ENCODE results near the gene GPR55.

GPR55 gene

DNA sequence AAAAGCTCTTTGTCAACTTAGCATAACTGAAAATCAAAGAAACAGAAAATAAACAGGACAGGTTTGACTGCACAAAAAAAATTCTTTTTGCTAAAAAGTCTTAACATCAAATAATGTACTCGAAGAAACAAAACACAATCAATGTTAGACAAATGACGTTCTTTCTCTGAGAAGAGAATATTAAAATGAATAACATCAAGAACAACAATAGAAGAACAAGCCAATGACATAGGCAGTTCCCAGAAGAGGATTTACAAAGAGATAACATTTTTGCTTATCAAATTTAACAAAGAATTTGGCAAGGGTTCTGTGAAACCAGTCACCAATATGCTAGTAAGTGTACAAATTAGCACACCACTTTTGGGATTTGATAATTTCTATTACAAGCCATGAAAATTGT is 5.8 kb downstream of the GPR55 start:
- DNase-seq: no peak

DNA sequence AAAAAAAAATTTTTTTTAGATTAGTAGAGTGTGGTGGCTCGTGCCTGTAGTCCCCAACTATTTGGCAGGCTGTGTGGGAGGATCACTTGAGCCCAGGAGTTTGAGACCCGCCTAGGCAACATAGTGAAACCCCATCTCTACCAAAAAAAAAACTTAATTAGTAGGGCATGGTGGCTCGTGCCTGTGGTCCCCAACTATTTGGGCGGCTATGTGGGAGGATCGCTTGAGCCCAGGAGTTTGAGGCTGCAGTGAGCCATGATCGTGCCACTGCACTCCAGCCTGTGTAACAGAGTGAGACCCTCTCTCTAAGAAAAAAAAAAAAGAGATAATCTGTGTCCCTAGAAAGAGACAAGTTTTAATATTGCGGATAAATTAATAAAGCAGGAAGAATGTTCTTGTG is 8.8 kb downstream of the GPR55 start:
- no peak for DNase-seq

DNA sequence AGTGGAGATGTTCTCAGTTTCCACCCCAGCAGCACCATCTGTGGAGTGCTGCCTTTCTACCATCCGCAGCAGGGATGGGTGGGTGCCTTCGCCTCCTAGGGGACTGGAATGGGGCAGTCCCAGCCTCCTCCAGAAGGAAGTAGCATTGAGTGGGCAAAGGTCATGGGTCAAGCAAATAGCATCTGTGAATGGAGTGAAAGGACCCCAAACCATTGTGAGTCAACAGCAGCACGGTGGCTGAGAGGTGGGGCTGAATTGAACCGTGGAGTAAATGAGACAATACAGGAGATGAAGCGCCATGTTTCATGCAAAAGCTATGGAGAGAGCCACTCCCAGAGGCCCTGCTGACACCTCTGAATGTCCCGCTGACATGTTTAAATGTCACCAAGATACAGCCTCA is 9.7 kb downstream of the GPR55 start:
- DNase-seq: no peak

DNA sequence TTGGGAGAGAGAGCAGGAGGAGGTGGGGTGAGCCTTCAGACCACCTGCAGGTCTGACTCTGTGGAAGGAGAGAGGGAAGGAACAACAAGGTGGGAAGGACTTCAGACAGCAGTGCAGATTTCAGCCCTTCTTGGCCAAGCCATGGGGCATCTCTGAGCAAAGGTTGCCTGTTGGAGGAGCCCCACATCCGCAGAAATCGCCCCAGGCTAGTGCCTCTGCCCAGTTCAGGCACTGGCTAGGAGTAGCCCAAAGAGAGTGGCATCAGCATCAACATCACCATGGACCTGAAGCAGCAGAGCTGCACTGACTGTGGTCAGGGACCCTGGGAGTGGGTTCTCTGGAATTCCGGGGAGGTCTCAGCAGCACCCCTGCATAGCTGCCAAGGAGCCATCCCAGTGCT is 10.2 kb downstream of the GPR55 start:
- DNase-seq: no peak

DNA sequence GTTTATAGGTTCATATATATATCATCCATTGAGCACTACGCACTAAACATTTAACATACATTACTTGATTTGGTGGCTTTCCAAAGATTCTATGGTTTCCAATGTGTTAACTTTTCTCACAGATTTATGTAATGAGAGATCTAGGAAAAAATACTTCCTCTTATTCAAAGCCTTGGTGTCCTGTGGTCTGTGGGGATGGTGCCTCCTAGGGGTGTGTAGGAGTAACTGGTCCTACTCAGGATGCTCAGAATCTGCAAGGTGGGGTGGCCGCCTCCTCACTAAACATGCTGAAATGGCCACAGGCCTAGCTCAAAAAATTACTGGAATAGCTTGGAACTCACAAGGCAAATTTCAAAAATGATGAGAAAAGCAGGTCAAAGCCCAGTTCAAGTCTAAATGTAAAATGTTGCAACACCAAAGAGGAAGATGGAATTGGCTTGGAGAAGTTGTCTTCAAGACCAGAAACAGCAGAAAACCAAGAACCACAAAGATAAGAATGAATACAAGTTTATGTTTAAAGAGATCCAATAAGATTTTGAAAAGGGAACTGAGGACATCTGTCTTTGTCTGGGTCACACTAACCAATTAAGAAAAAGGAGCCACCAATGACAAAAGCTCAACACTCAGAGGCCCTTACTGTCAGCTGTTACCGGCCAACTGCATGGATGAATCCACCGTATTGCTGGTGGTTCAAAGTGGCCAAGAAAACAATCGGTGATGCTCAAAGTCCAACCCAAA is 11.5 kb downstream of the GPR55 start:
- DNase-seq: peak in 10 of 51 donors; percentile 8 to 34 (median 20)

DNA sequence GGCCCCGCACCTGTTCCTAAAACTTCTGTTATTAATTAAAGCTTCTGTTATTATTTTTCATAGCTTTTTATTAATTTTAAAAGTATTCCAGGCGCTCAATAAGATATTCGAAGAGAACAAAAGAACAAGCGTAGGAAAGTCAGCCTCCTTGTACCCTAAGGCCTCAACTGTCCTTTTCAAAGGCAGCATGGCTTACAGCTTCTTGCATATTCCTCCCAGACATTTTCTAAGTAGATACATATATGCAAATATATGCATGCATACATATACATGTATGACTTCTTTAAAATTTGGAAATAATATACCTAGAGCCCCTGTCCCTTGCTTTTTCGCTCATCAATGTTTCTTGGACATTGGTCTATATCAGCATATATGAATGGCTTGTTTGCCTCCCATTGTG is 12.3 kb downstream of the GPR55 start:
- DNase-seq: no peak

DNA sequence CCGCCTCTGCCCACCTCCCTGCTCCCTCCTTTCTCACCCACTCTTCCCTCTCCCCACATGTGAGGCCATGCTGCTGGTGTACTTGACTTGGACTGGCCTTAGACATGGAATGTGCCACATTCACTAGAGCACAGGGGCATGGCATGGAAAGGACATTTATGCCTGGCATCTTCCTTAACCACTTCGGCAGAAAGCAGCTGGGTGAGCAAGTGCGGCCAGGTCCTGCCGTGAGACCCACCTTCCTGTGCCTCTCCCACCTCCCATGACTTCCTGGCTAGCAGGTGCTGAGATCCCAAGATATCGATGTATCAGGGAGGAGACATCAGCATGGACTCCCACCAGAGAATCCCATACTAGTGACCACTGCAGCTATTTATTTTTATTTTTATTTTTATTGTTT is 13.0 kb downstream of the GPR55 start:
- no peak for DNase-seq

DNA sequence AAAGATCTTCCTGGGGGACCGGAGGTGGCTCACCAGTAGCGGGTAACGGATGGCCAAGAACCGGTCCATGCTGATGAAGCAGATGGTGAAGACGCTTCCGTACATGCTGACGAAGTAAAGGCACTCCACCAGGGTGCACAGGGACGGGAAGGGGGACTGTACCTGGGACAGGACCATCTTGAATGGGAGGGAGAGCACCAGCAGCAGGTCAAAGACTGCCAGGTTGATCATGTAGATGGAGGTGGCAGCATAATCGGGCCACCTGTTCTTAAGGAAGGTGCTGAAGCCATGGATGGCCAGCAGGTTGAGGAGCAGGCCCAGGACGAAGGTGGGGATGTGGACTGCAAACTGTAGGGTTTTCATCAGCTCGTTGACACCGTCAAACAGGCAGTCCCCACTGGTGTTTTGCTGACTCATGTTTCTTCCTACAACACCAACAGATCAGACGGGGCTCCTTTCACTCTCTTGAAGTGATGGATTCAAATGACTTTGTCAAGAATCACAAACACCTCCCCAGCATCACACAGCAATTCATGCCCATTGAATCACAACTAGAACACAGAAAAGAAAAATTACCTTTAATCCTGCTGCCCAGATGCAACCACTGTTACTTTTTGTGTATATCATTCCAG is 14.4 kb downstream of the GPR55 start:
- DNase-seq: no peak

DNA sequence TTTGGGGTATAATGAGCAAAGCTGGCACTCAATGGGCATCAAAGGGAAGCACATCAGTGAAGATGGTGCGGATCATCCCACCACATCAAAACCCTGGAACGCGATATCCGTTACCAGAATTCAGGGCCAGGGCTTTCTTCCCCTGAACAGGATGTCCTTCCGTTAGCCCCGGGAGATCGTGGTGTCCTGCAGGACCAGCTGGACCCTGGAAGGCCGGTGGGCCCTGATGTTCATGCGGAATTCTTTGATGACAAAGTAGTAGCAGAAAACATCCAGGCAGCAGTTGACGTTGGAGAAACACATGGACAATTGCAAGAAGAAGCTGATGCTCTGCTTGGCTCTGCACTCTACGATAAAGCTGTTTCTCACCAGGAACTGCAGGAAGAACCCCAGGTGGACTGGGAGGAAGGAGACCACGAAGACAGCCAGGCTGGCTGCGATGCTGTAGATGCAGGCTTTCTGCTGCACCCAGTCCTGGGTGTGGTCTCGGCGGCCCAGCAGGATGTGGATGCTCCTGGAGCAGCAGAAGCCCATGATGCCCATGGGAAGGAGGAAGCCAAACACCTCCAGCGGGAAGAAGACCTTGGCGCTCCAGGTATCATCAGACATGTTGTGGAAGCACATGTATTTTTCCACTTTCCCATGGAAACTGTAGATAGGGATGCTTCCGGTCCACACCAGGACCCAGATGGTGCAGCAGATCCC is 15.0 kb downstream of the GPR55 start:
- no peak for DNase-seq

DNA sequence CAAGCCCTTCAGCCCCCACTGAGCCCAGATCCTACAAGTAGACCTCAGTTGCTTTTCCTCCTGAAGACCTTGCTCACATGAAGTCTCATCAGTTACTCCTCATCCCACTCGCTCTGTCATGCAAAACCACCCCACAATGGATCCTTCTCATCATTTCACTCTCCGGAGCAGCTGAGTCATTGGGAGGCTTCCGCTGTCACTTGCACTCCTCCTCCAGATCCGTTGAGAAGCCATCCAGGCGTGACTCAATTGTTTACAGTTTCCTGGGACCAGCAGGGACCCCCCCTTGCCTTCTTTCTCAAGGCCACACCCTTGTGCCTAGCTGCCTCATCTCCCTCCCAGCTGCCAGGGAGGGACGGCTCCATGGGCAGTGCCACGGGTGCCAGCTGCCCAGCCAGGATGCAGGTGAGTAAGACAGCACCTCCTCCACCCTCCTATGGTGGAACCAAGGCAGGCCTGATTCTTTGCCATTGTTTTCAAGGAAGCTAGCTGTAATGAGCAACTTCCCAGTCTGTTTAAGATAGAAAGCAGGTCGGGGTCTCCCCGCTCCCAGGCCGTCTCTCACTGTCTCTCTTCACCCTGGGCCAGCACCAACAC is 16.3 kb downstream of the GPR55 start:
- peak in 3 of 51 donors; percentile 17 to 63 (median 61) for DNase-seq

DNA sequence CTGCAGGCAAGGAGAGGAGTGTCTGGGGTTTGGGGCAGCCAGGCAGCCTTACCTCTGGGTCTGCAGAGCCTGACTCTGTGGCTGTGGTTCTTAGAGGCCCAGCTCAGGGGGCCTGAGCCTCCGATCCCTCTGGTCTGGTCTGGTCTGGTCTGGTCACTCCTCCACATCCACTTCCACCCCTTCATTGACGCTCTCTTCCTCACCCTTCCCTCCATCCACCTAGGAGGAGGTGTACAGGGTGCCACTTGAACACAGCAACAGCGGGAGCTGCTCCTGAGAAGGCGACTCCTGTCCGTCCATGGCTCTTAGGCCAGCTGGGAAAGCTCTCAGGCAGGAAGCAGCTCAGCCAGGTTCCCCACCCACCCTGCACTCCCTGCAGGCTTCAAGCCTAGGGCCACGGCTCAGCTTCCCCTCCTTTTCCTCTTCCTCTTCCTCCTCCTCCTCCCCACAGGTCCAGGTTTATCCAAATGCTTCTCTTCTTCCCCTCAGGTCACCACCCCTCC is 16.9 kb downstream of the GPR55 start:
- DNase-seq: no peak

DNA sequence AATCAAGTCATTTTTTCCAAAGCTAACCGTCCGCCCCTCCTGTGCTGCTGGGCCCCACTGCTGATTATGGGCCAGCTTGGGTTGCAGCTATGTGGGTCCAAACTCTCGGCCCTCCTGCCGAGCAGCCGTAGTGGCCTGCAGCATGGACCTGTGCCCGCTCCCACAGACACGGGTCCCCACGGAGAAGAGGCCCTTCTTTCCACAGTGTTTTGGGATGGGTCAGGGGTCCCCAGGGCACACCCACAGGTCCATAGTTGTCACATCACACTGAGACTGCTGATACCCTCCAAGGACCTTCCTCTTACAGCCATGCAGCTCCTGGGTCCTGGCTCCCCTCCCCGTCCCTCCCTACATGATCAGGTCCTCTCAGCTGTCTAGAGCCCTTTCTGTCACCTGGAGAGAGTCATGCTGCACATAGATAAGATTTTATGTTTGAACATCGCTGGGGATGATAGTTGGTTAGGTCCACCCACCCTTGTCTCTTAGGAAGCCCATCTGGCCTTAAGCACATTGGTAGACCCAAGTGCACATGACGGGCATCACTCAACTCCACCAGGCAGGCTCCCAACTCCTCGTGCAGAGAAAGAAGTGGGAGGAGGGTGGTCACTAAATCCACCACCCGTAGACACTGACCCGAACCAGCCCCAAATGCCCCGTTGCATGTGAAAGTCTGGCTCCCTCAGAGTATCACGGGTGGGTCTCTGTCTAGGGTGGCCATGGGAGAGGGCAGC is 17.5 kb downstream of the GPR55 start:
- no peak for DNase-seq

DNA sequence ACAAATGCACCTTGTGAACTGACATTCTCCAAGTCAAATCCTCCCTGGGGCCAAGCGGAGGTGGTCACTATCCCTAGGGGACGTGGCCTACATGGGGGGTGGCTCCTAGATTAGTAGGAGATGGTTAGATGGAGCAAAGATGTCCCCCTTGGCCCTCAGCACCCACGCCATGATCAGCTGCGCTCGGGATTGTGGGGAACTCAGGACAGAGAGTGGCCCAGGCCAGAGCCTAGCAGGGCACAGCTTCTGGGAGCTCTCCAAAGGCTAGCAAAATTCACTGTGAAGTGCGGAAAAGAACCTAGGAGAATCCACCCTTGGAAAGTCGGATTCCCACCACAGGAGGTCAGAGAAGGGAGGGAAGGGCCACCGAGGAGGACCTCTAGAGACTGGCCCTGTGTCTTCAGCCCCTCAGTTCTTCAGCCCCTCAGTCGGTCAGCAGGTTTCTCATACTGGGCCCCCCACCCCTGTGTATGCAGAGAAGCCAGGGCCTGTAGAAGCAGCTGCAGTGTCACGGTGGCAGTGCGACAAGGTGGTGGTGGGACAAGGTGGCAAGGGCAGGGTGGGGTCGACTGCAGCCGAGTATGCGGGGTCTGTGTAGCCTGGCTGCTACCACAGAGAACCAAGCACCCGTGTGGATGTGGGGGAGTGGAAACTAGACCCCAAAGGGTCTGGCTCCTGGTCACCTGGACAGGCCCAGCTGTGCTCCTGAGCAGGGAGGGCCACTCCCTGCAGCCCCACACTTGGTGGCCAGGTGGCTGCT is 18.4 kb downstream of the GPR55 start:
- DNase-seq: no peak

DNA sequence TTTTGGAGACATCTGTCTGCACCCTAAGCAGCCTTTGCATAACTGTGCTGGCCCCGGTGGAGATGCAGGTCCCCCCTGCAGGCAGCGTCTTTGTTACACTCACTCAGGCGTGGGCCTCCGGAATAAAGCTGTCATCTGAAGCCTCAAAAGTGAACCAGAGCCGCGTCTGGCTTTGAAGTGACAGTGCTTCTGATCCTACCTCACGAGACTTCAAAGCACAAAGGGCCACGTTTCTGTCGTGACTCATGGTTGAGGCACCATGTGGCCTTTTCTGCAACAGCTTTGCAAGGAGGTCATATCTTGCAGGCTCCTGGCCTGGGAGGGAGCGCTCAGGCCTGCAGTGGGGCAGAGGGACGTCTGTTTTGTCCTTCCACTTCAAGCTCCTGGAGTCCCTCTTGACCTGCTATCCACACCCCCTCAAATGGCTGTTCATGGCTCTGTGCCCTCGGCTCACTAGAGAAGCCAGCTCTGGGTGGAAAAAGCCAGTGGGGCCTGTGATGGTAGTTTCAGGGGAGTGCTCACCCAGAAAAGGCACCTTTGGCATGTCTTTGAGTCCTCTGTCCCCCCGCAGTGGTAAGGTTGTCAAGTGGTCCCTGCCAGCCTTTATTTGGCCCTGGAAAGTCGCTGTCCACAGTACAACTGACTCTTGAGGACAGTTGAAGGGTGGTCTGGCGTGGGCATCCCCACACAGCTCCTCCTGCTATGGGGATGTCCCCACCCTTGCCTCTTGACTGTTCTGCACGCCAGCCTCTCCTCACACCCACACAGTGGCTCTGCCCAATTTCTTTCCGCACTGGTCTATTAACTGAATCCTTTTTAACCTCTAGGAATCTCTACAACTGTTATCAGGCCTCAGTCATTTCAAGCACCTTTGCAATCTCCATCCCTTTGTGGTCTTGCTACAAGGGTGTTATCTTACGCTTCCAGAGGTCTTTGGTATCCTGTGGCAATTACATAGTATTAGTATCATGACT is 19.3 kb downstream of the GPR55 start:
- no peak for DNase-seq

DNA sequence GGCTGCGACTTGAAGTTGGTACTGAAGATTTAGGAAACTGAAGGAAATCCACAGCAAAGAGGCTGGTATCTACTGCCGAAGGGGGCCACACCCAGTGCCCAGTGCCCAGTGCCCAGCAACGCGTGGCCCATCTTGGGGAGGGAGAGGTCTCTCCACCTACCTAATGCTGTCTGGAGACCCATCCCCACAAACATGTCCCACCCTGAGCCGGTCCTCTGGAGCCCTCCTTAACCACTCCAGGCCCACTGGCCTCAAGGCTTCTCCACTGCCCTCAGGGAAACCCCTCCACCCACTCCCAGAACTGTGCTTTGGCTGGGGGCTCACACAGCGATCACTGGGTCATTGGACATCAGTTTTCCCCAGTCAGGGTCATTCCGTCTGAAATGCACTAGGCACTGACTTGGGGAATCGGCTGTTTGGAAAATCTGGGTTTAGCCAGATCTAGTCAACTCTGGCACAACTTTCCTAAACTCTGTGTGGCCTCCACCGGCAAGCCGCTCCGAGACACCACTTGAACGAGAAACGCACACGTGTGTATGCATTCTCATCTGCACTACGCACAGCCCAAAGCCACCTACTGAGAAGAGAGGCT is 20.1 kb downstream of the GPR55 start:
- no peak for DNase-seq

DNA sequence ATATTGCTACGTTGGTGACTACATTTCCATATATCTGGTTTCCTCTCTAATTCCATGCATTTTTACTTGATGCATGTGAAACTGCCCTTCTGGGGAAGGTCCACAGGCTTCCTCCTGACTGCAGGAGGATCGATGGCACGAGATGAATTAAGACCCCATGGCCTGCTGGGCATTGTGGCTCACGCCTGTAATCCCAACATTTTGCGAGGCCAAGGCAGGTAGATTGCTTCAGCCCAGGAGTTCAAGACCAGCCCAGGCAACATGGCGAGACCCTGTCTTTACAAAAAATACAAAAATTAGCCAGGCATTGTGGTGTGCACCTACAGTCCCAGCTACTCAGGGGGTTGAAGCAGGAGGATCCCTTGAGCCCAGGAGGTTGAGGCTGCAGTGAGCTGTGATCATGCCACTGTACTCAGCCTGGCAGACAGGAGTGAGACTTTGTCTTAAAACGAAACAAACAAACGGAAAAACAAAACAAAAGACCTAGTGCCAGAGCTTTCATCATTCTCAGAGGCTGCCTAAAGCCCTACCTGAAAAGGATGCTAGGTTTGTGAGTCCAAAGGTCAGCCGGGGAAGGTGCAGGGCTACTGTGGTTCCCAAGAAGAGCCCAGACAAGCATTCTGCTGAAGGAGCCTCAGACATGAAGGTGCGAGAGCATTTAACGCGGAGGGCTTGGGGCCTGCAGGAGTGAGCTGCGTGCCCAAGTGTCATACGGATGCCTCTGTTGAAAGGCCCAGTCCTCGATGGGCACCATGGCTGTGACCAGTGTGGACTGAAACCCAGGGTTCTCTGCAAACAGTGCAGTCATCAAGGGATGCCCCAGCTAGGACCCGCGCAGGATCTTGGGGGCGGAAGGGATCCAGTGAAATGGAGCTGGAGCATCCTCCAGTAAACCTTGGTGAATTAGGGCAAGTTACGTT is 21.6 kb downstream of the GPR55 start:
- no peak for DNase-seq

DNA sequence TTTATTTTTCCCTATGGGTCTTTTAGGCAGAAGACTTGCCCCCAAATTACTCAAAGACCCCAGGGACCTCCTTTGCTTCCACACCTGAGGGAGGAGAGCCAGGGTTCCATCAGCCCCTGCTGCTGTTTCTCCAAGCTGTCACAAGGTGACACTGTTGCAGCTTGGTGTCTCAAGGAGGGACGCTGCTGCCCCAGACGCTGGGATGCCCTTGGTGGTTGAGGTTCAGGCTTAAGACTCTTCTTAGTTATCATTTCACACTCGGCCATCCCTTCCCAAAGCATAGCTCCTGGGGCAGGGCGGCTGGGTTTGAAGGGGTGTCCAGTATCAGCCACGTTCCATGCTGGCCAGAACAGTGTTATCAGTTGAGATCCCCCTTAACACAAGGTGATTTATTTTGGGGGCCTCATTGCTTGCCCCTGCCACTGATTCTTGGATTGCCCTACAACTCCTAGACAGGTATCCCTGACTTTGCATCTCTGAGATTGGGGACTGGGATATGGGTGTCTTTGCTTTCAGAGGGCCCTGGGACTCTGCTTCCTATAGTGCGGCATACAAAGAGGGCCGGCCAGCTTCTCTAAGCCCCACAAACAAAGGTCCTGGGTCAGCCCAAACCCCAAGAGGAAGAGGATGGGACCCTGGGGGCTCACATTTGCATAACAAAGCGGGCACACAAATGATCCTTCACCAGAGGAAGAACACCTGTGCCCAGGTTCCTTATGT is 22.7 kb downstream of the GPR55 start:
- DNase-seq: peak in 15 of 51 donors; percentile 13 to 54 (median 37)

Data from hypothalamus (tissue), 51 donors.